Activated naive CD8-positive, alpha-beta T cell treated with anti-CD3 and anti-CD28 coated beads, Interleukin-2, amount 10 ng/mL, durations not matched to agents 7 days and 5 days (primary cell): Measurements from ENCODE around the gene STRBP. TPM values are rescaled to one million over a fixed set of nuclear protein-coding genes. Genes with fewer than 3 reads are reported as not detected.

Experiments used
- ATAC-seq: fragments of 150-1000 bp; cut with Tn5 transposase; one replicate; pipeline ENCODE4 v1.10.0; 2021; ENCODE audit warnings: low read depth, moderate library complexity
- POLR2A ChIA-PET: fragments of 350-600 bp; sonication (Branson Sonifier 250); formaldehyde crosslinking; loops from one replicate; lab custom pipeline; 2021; ENCODE audit warnings: antibody characterized with exemption; lab: Charles Lee
- DNase-seq: peaks from one replicate; pipeline ENCODE4 v3.0.0; 2021
- H3K27ac Mint-ChIP-seq: one replicate; pipeline ENCODE4 v1.8.0; 2022; ENCODE audit warnings: mild to moderate bottlenecking, mixed read lengths
- H3K27me3 Mint-ChIP-seq: one replicate; pipeline ENCODE4 v1.8.0; 2022; ENCODE audit warnings: mild to moderate bottlenecking, moderate library complexity, mixed read lengths
- H3K36me3 Mint-ChIP-seq: one replicate; pipeline ENCODE4 v1.8.0; 2021; ENCODE audit warnings: mild to moderate bottlenecking, mixed read lengths
- H3K4me1 Mint-ChIP-seq: one replicate; pipeline ENCODE4 v1.8.0; 2021; ENCODE audit warnings: mixed read lengths
- H3K4me3 Mint-ChIP-seq: one replicate; pipeline ENCODE4 v1.8.0; 2022; ENCODE audit warnings: mild to moderate bottlenecking, moderate library complexity, mixed read lengths
- H3K9me3 Mint-ChIP-seq: one replicate; pipeline ENCODE4 v1.8.0; 2021; ENCODE audit warnings: mixed read lengths
- total RNA-seq, 2 experiments: library from RNA; stranded (reverse); gene quantifications; one replicate each; pipeline ENCODE4 v1.2.3, GENCODE V29; 2021

STRBP gene
- total RNA-seq, 2 experiments from 2014 or later, result 30.3 to 31.0 TPM

- H3K4me1 Mint-ChIP-seq, result peaks cover 5% of the 10 kb centered on the region
- H3K27me3 Mint-ChIP-seq, result no peaks in the 10 kb centered on the region
- H3K9me3 Mint-ChIP-seq, result no peaks in the 10 kb centered on the region
- DNase-seq, result no peak
- H3K27ac Mint-ChIP-seq, result no peak overlapping the region
- ATAC-seq, result no peak
- POLR2A ChIA-PET, result no interaction called here
- H3K36me3 Mint-ChIP-seq, result peaks cover 6% of the 10 kb centered on the region
- no peak overlapping the region for H3K4me3 Mint-ChIP-seq
These were observed 106.0 kb downstream of the STRBP start for GRCh38 chr9:123162360-123162759.

- POLR2A ChIA-PET, result no interaction called here
- Mint-ChIP-seq H3K27ac (no peak overlapping the region), H3K4me1 (no peaks in the 10 kb centered on the region), H3K9me3 (no peaks in the 10 kb centered on the region), H3K4me3 (no peak overlapping the region), H3K36me3 (peaks cover 11% of the 10 kb centered on the region), H3K27me3 (no peaks in the 10 kb centered on the region)
- ATAC-seq (no peak), DNase-seq (no peak)
These were observed 111.2 kb downstream of the STRBP start for GRCh38 chr9:123157221-123157620.

- H3K9me3 Mint-ChIP-seq, result no peaks in the 10 kb centered on the region
- no peak for ATAC-seq
- no peak for DNase-seq
- no peak overlapping the region for H3K27ac Mint-ChIP-seq
- no peaks in the 10 kb centered on the region for H3K27me3 Mint-ChIP-seq
- no peaks in the 10 kb centered on the region for H3K4me1 Mint-ChIP-seq
- H3K36me3 Mint-ChIP-seq, result peaks cover 15% of the 10 kb centered on the region
- POLR2A ChIA-PET, result no interaction called here
- no peak overlapping the region for H3K4me3 Mint-ChIP-seq
These were observed 117.5 kb downstream of the STRBP start for GRCh38 chr9:123150708-123151503.

GRCh38 chr9:123149067-123149466 is 119.3 kb downstream of the STRBP start:
- peaks cover 23% of the 10 kb centered on the region for H3K36me3 Mint-ChIP-seq
- no peaks in the 10 kb centered on the region for H3K27me3 Mint-ChIP-seq
- no peaks in the 10 kb centered on the region for H3K9me3 Mint-ChIP-seq
- ATAC-seq, result no peak
- no peak overlapping the region for H3K27ac Mint-ChIP-seq
- H3K4me1 Mint-ChIP-seq, result no peaks in the 10 kb centered on the region
- no peak overlapping the region for H3K4me3 Mint-ChIP-seq
- POLR2A ChIA-PET, result no interaction called here
- no peak for DNase-seq

GRCh38 chr9:123138163-123138562 is 130.2 kb downstream of the STRBP start:
- no peaks in the 10 kb centered on the region for H3K9me3 Mint-ChIP-seq
- no peak overlapping the region for H3K4me3 Mint-ChIP-seq
- H3K36me3 Mint-ChIP-seq, result peaks cover 17% of the 10 kb centered on the region
- POLR2A ChIA-PET, result no interaction called here
- DNase-seq (no peak), ATAC-seq (no peak)
- no peaks in the 10 kb centered on the region for H3K27me3 Mint-ChIP-seq
- no peak overlapping the region for H3K27ac Mint-ChIP-seq
- peaks cover 7% of the 10 kb centered on the region for H3K4me1 Mint-ChIP-seq

GRCh38 chr9:123135430-123135829 is 133.0 kb downstream of the STRBP start:
- no peak overlapping the region for H3K4me3 Mint-ChIP-seq
- peaks cover 7% of the 10 kb centered on the region for H3K4me1 Mint-ChIP-seq
- no peak overlapping the region for H3K27ac Mint-ChIP-seq
- POLR2A ChIA-PET, result no interaction called here
- no peak for DNase-seq
- H3K9me3 Mint-ChIP-seq, result no peaks in the 10 kb centered on the region
- no peak for ATAC-seq
- no peaks in the 10 kb centered on the region for H3K27me3 Mint-ChIP-seq
- peaks cover 12% of the 10 kb centered on the region for H3K36me3 Mint-ChIP-seq

GRCh38 chr9:123132696-123133095 is 135.7 kb downstream of the STRBP start:
- ATAC-seq, result no peak
- no peak for DNase-seq
- Mint-ChIP-seq H3K4me3 (no peak overlapping the region), H3K36me3 (peaks cover 12% of the 10 kb centered on the region), H3K27me3 (no peaks in the 10 kb centered on the region), H3K9me3 (no peaks in the 10 kb centered on the region), H3K27ac (no peak overlapping the region), H3K4me1 (no peaks in the 10 kb centered on the region)
- POLR2A ChIA-PET, result no interaction called here

GRCh38 chr9:123131993-123132392 is 136.4 kb downstream of the STRBP start:
- Mint-ChIP-seq H3K36me3 (peaks cover 14% of the 10 kb centered on the region), H3K9me3 (no peaks in the 10 kb centered on the region), H3K27ac (no peak overlapping the region), H3K4me3 (no peak overlapping the region), H3K27me3 (no peaks in the 10 kb centered on the region), H3K4me1 (no peaks in the 10 kb centered on the region)
- ATAC-seq, result no peak
- POLR2A ChIA-PET, result no interaction called here
- no peak for DNase-seq

- H3K36me3 Mint-ChIP-seq, result peaks cover 14% of the 10 kb centered on the region
- no peaks in the 10 kb centered on the region for H3K9me3 Mint-ChIP-seq
- H3K4me3 Mint-ChIP-seq, result no peak overlapping the region
- ATAC-seq (no peak), DNase-seq (no peak)
- POLR2A ChIA-PET, result no interaction called here
- no peaks in the 10 kb centered on the region for H3K4me1 Mint-ChIP-seq
- no peaks in the 10 kb centered on the region for H3K27me3 Mint-ChIP-seq
- no peak overlapping the region for H3K27ac Mint-ChIP-seq
These were observed 137.1 kb downstream of the STRBP start for GRCh38 chr9:123131258-123131657.

- Mint-ChIP-seq H3K9me3 (no peaks in the 10 kb centered on the region), H3K4me3 (no peak overlapping the region), H3K27ac (no peak overlapping the region), H3K4me1 (no peaks in the 10 kb centered on the region), H3K27me3 (no peaks in the 10 kb centered on the region), H3K36me3 (peaks cover 15% of the 10 kb centered on the region)
- no peak for DNase-seq
- ATAC-seq, result no peak
- POLR2A ChIA-PET, result no interaction called here
These were observed 139.0 kb downstream of the STRBP start for GRCh38 chr9:123129423-123129822.

GRCh38 chr9:123128591-123128990 is 139.8 kb downstream of the STRBP start:
- Mint-ChIP-seq H3K4me3 (no peak overlapping the region), H3K9me3 (no peaks in the 10 kb centered on the region), H3K36me3 (peaks cover 18% of the 10 kb centered on the region), H3K4me1 (no peaks in the 10 kb centered on the region), H3K27ac (no peak overlapping the region), H3K27me3 (no peaks in the 10 kb centered on the region)
- POLR2A ChIA-PET, result no interaction called here
- no peak for DNase-seq
- ATAC-seq, result no peak

- ATAC-seq, result peak; percentile 47
- H3K27me3 Mint-ChIP-seq, result no peaks in the 10 kb centered on the region
- POLR2A ChIA-PET, result no interaction called here
- no peak for DNase-seq
- no peaks in the 10 kb centered on the region for H3K9me3 Mint-ChIP-seq
- peaks cover 18% of the 10 kb centered on the region for H3K36me3 Mint-ChIP-seq
- no peak overlapping the region for H3K4me3 Mint-ChIP-seq
- H3K27ac Mint-ChIP-seq, result no peak overlapping the region
- H3K4me1 Mint-ChIP-seq, result no peaks in the 10 kb centered on the region
These were observed 140.8 kb downstream of the STRBP start for GRCh38 chr9:123127512-123128075.

- Mint-ChIP-seq H3K4me1 (no peaks in the 10 kb centered on the region), H3K27ac (no peak overlapping the region), H3K27me3 (no peaks in the 10 kb centered on the region), H3K4me3 (no peak overlapping the region), H3K36me3 (peaks cover 9% of the 10 kb centered on the region), H3K9me3 (no peaks in the 10 kb centered on the region)
- DNase-seq (no peak), ATAC-seq (no peak)
- POLR2A ChIA-PET, result no interaction called here
These were observed 146.9 kb downstream of the STRBP start for GRCh38 chr9:123121457-123121856.

GRCh38 chr9:123120953-123121352 is 147.4 kb downstream of the STRBP start:
- Mint-ChIP-seq H3K27ac (no peak overlapping the region), H3K4me1 (no peaks in the 10 kb centered on the region), H3K27me3 (no peaks in the 10 kb centered on the region), H3K4me3 (no peak overlapping the region), H3K36me3 (peaks cover 5% of the 10 kb centered on the region), H3K9me3 (no peaks in the 10 kb centered on the region)
- no peak for ATAC-seq
- POLR2A ChIA-PET, result no interaction called here
- no peak for DNase-seq
